Measurements from ENCODE around the gene DOK3.

Gene DOK3

DNA sequence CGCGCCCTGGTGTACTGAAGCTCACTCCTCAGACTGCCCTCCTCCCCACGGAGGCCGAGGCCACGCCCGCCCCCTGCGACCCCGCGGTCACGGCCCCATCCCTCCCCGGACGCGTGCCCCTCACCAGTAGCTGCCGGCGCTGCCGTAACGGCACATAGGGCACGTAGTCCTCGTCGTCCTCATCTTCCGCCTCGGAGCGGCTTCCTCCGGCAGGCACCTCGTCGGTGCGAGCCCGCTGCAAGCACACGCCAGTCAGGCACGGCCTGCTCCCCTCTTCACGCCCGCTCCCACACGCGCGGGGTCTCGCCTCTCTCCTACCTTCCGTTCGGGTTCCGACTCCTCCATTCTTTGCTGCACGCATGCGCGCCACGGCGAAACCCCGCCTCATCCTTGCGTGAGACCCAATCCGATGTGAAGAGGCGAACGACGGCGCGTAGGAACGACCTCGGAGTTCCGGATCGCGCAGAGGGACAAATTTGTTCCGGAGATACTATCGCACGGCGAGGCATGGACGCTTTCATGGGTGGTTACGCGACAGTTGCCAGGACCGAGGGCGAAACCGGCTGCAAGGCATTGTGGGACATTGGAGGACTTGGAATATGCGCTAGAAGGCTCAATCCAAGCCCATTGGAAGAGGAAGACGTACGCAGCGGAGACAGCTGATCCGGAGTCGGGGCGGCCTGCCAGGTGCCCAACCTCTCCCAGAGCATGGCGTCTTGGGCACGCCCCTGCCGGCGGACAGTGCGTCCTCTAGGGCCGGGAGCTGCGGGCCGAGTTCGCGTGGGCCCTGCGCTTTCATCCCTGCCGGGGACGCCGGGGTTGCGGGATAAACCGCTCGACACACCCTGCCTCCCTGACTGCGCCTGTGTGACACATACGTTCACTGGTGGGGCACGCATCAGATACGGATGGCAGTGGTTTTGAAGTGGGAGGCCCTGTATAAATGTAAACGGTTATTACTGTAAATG, 7.3 kb upstream of the DOK3 start, which contains the start of gene DDX41:
TSS of gene DDX41 (minus strand) at position 361 of the 968 bp plus-strand sequence. CDS start at position 345, 16 bp downstream.
- Histone ChIP-seq H4K20me1 (ENCODE audit: insufficient read depth, low read length, poor library complexity, severe bottlenecking) (peaks cover 11% of the 10 kb centered on the region), H3K9me3 (ENCODE audit: insufficient read depth, low read depth, low read length) (no peaks in the 10 kb centered on the region), H3K4me1 (ENCODE audit: insufficient read depth, low read length, poor library complexity, severe bottlenecking) (peaks cover 11% of the 10 kb centered on the region), H3K4me3 (ENCODE audit: low read length, poor library complexity, severe bottlenecking) (peak within 1 kb of the TSS; percentile 91), H3K4me2 (ENCODE audit: low read depth, low read length, poor library complexity, severe bottlenecking) (peak within 1 kb of the TSS; percentile 85), H3K79me2 (ENCODE audit: insufficient read depth, low read length) (peaks cover 44% of the 10 kb centered on the region; the same call in 1 of the 2 replicates), H3K36me3 (ENCODE audit: insufficient read depth, low read length) (no peaks in the 10 kb centered on the region; the same call in 1 of the 2 replicates), H3F3A (ENCODE audit: low read depth) (no peaks in the 10 kb centered on the region), H3K9ac (ENCODE audit: low read depth, low read length, poor library complexity, severe bottlenecking) (peak within 1 kb of the TSS; percentile 87), H3K27me3 (ENCODE audit: insufficient read depth, low read length, poor library complexity, severe bottlenecking) (no peaks in the 10 kb centered on the region), H2AFZ (ENCODE audit: low read length) (peak within 1 kb of the TSS; percentile 73), H3K9me2 (replicated peaks; ENCODE audit: low read depth, low read length) (no peaks in the 10 kb centered on the region)
- TF ChIP-seq EZH2phosphoT487 (IDR thresholded peaks at IDR 0.05; ENCODE audit: borderline replicate concordance), result no peak
- TF ChIP-seq, protein P1, sequence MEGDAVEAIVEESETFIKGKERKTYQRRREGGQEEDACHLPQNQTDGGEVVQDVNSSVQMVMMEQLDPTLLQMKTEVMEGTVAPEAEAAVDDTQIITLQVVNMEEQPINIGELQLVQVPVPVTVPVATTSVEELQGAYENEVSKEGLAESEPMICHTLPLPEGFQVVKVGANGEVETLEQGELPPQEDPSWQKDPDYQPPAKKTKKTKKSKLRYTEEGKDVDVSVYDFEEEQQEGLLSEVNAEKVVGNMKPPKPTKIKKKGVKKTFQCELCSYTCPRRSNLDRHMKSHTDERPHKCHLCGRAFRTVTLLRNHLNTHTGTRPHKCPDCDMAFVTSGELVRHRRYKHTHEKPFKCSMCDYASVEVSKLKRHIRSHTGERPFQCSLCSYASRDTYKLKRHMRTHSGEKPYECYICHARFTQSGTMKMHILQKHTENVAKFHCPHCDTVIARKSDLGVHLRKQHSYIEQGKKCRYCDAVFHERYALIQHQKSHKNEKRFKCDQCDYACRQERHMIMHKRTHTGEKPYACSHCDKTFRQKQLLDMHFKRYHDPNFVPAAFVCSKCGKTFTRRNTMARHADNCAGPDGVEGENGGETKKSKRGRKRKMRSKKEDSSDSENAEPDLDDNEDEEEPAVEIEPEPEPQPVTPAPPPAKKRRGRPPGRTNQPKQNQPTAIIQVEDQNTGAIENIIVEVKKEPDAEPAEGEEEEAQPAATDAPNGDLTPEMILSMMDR (conservative IDR thresholded peaks at IDR 0.05; ENCODE audit: low read length), result no peak

DNA sequence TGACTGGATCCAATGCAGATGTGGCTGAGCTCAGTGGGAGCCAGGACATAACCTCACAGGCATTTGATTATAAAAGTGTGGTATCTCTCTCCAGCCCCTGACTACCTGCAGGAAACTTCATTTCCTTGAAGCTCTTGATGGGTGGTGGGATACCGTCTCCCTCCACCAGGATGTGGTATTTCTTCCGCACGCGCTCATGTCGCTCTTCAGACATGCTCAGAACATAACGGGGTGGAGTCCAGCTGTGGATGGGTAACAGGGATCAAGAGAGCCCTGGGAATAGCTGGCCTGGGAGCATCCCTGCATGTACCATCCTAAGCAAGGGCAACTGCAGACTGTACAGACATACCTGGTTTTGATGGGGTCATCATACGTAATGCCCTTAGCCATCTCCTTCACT, 6.0 kb upstream of the DOK3 start:
- Histone ChIP-seq H3K27me3 (ENCODE audit: insufficient read depth, low read length, poor library complexity, severe bottlenecking) (no peaks in the 10 kb centered on the region), H3K9me2 (replicated peaks; ENCODE audit: low read depth, low read length) (no peaks in the 10 kb centered on the region), H3K36me3 (ENCODE audit: insufficient read depth, low read length) (no peaks in the 10 kb centered on the region; the same call in 1 of the 2 replicates), H3K4me1 (ENCODE audit: insufficient read depth, low read length, poor library complexity, severe bottlenecking) (peaks cover 3% of the 10 kb centered on the region), H2AFZ (ENCODE audit: low read length) (no peak overlapping the region), H3K9me3 (ENCODE audit: insufficient read depth, low read depth, low read length) (no peaks in the 10 kb centered on the region), H3K4me2 (ENCODE audit: low read depth, low read length, poor library complexity, severe bottlenecking) (peak overlapping the region; percentile 85), H3K79me2 (ENCODE audit: insufficient read depth, low read length) (peaks cover 44% of the 10 kb centered on the region; the same call in 1 of the 2 replicates), H3K9ac (ENCODE audit: low read depth, low read length, poor library complexity, severe bottlenecking) (peak overlapping the region; percentile 87), H3K4me3 (ENCODE audit: low read length, poor library complexity, severe bottlenecking) (peak overlapping the region; percentile 91), H3F3A (ENCODE audit: low read depth) (no peaks in the 10 kb centered on the region), H4K20me1 (ENCODE audit: insufficient read depth, low read length, poor library complexity, severe bottlenecking) (peaks cover 11% of the 10 kb centered on the region)
- TF ChIP-seq, protein P1 (conservative IDR thresholded peaks at IDR 0.05; ENCODE audit: low read length), result no peak
- no peak for TF ChIP-seq EZH2phosphoT487 (IDR thresholded peaks at IDR 0.05; ENCODE audit: borderline replicate concordance)

DNA sequence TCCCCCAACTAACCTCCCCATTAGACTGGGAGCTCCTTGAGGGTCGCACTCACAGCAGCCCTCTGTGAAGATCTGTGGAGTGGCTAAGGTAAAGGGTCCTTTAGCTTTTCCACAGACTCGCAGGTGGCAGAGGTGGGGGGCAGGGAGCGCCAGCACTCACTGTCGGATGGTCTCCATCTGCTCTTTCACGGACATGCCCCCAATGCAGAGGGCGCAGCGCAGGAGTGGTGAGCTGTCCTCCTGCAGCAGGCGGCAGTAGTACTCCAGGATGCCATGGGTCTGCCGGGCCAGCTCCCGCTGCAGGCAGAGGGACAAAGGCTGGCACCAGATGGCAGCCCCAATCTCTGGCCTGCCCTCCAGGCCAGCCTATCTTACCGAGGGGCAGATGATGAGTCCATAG, 4.9 kb upstream of the DOK3 start:
- no peaks in the 10 kb centered on the region for H3F3A ChIP-seq (ENCODE audit: low read depth)
- H3K4me1 ChIP-seq (ENCODE audit: insufficient read depth, low read length, poor library complexity, severe bottlenecking), result peaks cover 9% of the 10 kb centered on the region
- H3K4me2 ChIP-seq (ENCODE audit: low read depth, low read length, poor library complexity, severe bottlenecking), result peak overlapping the region; percentile 85
- H3K9me2 ChIP-seq (replicated peaks; ENCODE audit: low read depth, low read length), result no peaks in the 10 kb centered on the region
- peak overlapping the region; percentile 91 for H3K4me3 ChIP-seq (ENCODE audit: low read length, poor library complexity, severe bottlenecking)
- no peaks in the 10 kb centered on the region for H3K27me3 ChIP-seq (ENCODE audit: insufficient read depth, low read length, poor library complexity, severe bottlenecking)
- no peaks in the 10 kb centered on the region for H3K9me3 ChIP-seq (ENCODE audit: insufficient read depth, low read depth, low read length)
- no peak overlapping the region for H2AFZ ChIP-seq (ENCODE audit: low read length)
- peaks cover 44% of the 10 kb centered on the region; the same call in 1 of the 2 replicates for H3K79me2 ChIP-seq (ENCODE audit: insufficient read depth, low read length)
- TF ChIP-seq EZH2phosphoT487 (IDR thresholded peaks at IDR 0.05; ENCODE audit: borderline replicate concordance), result no peak
- TF ChIP-seq, protein P1 (conservative IDR thresholded peaks at IDR 0.05; ENCODE audit: low read length), result no peak
- H4K20me1 ChIP-seq (ENCODE audit: insufficient read depth, low read length, poor library complexity, severe bottlenecking), result peaks cover 11% of the 10 kb centered on the region
- no peaks in the 10 kb centered on the region; the same call in 1 of the 2 replicates for H3K36me3 ChIP-seq (ENCODE audit: insufficient read depth, low read length)
- peak overlapping the region; percentile 87 for H3K9ac ChIP-seq (ENCODE audit: low read depth, low read length, poor library complexity, severe bottlenecking)
